ENCODE measurements around the gene SLCO6A1. TPM values are rescaled to one million over a fixed set of nuclear protein-coding genes. Genes with fewer than 3 reads are reported as not detected.
"Not testable (repeated sequence)": the region's sequence is repeated elsewhere in the genome, so short reads cannot be mapped to it uniquely, and the experiment has no call there.

The SLCO6A1 gene, protein sequence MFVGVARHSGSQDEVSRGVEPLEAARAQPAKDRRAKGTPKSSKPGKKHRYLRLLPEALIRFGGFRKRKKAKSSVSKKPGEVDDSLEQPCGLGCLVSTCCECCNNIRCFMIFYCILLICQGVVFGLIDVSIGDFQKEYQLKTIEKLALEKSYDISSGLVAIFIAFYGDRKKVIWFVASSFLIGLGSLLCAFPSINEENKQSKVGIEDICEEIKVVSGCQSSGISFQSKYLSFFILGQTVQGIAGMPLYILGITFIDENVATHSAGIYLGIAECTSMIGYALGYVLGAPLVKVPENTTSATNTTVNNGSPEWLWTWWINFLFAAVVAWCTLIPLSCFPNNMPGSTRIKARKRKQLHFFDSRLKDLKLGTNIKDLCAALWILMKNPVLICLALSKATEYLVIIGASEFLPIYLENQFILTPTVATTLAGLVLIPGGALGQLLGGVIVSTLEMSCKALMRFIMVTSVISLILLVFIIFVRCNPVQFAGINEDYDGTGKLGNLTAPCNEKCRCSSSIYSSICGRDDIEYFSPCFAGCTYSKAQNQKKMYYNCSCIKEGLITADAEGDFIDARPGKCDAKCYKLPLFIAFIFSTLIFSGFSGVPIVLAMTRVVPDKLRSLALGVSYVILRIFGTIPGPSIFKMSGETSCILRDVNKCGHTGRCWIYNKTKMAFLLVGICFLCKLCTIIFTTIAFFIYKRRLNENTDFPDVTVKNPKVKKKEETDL
- polyA plus RNA-seq (2013, experiment 1 of 2; ENCODE audit: insufficient read length) = not detected
- polyA plus RNA-seq (2013, experiment 2 of 2; ENCODE audit: insufficient read length) = not detected

DNA sequence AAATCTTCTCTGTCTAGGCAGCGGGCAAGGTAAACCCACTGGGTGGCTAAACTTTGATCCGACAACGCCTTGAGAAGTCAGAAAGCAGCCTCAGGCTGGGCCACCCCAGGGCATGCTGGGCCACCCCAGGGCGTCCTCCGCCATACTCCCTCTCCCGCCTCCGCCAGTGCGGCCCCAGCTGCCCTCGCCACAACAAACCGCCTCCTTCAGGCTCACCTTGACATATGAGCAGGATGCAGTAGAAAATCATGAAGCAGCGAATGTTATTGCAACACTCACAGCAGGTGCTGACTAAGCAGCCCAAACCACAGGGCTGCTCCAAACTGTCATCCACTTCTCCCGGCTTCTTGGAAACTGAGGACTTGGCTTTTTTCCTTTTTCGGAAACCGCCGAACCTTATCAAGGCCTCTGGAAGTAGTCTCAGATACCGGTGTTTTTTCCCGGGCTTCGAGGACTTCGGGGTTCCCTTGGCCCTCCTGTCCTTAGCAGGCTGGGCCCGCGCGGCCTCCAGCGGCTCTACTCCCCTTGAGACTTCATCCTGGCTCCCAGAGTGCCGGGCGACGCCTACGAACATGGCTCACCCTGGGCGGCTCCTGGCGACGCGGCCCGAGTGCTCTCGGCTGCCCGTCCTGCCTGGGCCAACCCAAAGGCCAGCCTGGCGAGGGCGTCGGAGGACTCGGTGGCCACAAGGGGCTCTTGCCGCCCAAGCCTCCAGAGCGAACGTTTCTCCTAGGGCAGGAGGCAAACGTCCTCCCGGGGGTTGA is at the start of gene SLCO6A1:
TSS of gene SLCO6A1 (minus strand) at position 731 of the 764 bp plus-strand sequence. CDS start at position 574, 157 bp downstream.
- DNase-seq = no peak

DNA sequence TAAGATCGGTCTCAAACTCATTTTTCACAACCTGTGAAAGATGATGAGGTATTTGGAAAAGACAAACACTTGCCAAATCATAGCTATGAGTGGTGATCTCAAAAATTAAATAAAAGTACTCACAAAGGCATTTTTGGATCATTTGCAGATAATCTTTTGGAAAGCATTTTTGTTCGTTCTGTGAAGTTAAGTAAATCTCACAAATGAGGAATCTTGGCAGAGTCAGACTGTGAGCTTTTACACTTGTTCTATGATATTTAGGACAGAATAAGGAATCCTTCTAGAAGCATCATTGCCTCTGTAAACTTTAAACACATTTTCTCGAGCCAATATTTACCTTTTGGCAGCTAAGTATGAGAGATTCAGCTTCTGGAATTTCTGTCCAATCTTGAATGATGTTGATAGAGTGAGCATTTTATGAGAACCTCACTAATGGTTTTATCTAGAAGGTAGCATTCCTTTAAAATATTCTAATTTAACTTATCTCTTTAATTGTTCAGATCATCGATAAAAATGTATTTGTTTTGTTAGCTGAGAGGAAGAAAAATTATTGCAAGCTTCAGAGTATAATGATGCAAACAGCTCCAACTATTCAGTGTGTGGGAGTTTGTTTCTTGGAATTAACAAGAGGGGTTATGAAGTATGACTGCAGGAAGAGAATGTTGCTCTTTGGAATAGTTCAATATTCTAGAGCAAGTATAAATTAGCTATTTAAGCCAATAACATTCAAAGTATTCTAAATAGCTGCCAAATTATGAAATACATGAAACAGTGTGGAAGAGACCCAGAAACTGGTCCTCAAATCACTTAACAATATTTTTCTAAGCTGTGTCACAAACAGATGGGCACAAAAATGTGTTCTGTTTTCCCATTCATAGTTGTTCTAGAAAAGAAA is 48.6 kb upstream of the SLCO6A1 start:
- no peak for DNase-seq

DNA sequence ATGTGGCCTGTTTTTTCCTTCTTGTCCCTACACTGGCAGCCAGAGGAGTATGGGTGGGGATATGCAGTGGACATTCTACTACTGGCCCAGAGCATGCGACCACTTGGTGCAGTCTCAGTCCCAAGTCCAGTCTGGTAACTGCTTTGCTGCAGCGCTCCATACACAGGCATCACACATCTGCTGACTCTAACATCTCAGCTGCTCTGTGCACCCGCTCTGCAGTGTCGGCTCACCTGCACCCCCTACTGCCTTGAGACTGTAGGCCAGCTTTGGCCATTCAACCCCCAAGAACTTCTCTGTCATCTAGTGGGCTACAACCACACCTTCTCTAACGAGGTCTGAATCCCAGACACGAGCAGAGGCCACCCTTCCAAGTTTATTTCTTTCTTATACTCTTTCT is 46.4 kb upstream of the SLCO6A1 start:
- DNase-seq = no peak

DNA sequence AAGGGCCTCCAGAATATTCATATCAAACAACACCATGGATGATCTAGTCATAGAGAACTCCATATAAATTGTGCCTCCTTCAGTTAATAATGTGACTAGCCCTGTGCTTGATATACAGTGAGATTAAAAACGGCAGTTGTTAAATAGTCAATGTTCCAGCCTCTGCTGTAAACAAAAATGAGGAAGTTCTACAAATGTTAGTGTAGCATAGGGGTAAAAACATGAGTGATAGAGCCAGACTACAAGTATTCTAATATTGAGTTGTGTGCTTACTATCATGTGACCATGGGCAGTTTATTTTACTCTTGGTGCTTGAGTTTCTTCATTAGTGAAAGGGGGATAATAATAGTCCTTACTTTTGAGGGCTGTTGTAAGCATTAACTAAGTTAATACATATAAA is 43.3 kb upstream of the SLCO6A1 start:
- no peak for DNase-seq

DNA sequence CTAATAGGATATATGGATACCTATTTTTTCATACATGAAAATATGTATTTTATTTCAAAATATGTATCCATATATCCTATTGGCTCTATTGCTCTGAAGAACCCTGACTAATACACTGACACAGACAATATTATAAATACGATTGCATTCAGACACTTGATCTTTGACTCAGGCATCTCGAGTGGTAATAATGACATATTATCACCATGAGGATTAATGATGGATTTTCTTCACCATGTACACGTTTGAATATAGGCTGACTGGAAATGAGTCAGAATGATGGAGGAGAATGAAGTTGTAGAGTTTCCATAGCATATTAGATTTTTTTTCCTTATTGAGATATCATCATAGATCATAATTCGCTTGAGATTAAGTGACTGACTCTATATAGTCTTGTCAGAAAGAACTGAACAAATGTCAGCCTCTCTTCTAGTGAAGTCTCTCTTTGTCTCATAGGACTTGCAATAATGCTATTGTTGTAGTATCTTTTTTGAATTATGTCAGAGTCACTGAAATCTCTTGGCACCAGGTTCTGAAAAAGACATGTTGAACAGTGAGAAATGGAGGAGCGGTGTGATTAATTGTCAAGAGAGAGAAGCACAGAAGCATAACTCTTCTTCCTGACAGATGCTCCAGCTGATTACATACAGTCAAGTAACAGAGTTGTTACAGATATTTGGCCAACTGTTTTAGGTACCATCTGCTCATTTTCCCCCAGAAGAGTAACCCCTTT is 41.4 kb upstream of the SLCO6A1 start:
- no peak for DNase-seq

DNA sequence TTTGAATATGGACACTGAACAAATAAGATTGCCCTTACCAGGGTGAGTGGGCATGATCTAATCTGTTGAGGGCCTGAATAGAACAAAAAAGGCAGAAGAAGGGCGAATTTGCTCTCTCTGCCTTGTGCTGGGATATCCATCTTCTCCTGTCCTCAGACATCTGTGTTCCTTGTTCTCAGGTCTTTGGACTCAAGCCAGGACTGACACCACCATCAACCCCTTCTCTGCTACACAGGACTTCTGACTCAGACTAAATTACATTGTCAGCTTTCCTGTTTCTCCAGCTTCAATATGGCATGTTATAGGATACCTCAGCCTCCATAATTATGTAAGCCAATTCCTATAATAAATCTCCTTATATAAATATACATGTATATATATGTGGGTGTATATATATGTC is 40.8 kb upstream of the SLCO6A1 start:
- peak; percentile 5 for DNase-seq

DNA sequence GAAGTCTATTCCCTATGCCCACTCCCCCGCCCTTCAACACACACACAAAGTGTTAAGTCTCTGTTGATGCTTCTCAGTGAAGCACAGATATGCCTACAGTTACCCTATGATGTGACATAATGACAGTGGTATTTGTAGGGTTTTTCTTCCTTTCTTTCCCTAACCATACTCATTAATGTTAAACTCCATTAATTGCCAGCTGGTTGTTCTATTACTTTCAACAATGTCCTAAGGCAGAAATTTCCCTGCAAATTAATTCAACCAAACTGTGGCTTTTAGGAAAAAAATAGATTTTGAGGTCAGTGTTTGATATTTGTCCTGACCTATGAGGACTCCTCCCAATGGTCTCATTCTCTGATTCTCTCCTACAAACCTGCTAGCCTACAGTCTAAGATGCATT is 38.2 kb upstream of the SLCO6A1 start:
- no peak for DNase-seq

DNA sequence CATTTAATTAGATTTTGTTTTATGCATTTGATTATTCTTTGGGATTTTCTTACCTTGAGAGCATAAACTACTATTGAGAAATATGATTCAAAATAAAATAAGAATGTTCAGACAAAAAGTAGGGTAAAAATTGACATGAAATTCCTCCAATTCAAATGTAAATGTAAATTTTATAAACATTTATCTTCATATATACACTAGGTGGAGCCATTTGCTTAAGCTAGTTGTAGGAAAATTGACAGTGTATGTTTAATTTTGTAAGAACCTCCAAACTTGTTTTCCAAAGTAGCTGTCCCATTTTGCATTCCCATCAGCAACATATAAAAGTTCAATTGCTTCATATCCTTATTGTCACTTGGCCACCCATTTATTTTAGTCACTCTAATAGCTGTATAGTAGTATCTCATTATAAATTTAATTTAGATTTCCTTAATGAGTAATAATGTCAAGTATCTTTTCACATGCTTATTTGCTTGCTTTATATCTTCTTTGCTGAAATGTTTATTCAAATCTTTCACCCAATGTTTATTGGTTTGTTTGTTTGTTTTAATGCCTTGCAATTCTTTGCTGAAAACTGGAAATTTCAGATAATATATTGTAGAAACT is 37.6 kb upstream of the SLCO6A1 start:
- peak; percentile 15 for DNase-seq

DNA sequence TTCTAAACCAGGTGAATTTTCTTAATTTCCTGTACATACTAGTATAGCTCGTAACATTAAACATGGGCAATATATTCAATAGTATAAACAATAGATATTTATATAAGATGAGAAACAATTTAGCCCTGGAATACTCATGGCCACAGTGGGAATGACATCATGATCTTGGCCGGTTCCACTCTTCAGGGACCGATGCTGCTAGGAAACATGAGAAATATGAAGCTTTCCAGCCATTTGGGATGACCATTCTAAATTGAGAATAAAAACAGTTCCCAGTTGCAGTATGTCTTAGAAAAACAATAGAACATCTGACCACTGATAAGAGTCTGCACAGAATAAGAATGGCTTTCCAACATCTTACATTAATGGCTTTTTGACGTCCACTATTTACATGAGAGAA is 33.3 kb upstream of the SLCO6A1 start:
- DNase-seq = peak; percentile 58

DNA sequence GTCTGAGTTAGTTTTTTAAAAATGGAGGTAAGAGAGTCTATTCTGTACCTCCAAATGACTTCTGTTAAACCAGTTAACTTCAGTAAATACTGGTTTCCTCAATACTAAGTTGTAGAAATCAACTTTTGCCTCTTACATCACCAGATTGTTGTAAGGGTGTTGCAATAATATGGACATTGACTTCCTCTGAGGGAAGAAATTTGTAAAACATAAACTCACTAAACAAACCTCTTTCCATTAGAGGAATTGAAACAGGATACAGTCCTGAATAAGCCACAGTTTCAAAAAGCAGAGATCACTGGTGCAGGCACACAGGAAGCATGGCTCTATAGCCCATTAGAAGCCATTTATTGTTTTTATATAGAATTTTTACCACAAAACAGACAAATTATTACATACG is 32.7 kb upstream of the SLCO6A1 start:
- DNase-seq = no peak

DNA sequence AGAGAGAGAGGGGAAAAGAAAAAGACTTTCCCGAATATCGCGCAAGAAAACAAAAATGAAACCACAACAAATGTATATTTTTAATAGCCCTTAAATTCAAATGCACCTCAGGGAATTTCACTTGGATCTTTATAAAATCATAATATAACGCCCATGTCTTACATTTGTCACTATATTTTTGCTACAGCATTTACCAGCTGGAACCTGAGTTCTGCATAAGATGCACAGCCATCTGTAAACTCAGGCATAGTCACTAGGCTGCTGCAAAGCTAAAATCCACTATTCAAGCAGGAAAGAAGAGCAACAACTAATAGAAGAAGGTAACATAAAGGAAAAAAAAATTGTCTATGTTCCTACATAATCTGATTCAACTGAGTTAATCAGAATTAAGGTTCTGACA is 30.6 kb upstream of the SLCO6A1 start:
- DNase-seq = no peak

DNA sequence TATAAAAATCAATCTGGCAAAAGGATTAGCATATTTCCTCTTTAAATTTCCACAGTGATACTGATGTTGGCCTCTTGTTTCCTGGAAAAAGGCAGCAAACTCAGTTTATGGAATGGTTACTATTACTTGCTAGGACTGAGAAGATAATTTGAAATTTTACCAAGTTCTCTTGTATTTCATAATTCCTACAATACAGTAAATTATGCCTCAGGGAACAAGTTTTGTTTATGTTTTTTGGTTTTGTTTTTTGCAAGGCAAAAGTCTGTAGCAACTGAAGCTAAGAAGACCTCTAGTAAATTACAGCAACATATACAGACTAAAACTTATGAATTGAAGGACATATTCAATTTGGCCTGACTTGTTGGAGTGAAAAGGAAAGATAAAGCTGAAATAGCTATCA is 30.2 kb upstream of the SLCO6A1 start:
- DNase-seq = no peak

DNA sequence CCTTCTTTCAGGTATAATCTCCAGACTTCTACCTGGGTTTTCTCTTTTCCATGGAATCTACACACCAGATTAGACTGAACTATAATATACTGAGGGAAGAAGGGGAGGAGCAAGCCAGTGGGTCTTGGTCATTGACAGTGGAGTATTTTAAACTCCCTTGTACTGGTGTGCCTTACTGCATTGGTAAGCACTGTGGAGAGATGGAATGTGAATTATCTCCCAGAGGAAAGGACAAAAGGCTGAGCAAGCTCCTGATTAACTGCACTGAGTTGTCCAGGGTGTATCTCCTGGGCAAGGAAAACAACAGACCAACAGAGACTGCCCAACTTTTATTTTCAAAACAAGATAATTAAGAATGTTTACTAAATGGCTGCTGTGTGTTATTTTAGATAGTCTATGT is 29.8 kb upstream of the SLCO6A1 start:
- DNase-seq = no peak

DNA sequence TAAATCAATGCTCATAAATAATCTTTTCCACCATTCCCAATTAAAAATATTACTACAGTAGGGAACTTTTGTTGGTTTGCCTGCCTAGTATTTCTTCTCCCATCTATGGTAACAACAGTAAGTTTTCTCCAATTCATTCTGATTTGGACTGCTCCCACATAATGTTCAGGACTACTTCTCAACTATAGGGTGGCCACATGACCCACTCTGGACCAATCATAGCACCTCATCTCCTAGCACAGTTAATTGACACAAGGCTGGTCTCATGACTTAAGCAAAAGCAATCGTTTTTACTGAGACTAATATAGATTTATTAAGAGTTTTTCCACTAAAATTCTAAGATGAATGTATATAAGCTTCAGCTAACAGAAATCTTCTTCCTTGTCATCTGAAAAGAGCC is 28.7 kb upstream of the SLCO6A1 start:
- no peak for DNase-seq

DNA sequence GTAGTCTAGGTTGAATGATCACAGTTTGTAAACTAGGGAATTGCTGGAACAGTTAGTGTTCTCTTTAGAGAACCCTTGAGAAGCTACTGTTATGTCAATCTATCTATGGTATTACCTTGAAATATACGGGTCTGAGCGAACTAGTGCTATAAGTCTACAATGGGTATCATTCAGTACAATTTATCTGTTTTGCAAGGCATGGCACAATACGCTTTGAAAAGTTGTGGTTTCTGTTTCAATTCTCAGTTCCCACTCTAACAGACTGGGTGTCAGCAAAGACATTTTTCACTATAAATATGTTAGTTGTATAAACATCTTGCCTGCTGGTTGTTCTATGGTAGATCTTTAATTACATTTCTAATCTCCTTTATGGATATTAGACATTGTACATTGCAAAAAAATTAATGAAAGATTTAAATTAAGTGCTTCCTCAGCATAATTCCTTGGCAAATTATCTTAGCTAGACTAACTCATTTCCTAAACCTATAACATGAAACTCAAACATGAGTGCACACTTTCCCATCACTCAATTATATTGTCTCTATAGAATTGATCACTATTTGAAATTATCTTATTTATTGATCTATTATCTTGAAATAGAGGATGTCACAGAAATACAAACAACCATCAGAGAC is 24.9 kb upstream of the SLCO6A1 start:
- no peak for DNase-seq

DNA sequence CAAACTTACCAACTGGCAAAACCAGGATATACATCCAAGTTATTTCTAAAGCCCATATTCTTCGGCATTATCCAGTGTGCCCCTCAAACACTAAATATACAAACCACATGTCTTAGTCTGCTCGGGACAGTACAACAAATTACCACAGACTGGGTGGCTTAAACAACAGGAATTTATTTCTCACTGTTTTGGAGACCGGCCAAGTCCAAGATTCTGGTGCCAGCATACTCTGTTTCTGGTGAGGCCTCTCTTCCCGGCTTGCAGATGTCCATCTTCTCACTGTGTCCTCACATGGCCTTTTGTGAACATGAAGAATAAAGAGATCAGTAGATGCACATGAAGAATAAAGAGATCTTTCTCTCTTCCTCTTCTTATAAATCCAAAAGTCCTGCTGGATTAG is 12.9 kb upstream of the SLCO6A1 start:
- peak; percentile 27 for DNase-seq

DNA sequence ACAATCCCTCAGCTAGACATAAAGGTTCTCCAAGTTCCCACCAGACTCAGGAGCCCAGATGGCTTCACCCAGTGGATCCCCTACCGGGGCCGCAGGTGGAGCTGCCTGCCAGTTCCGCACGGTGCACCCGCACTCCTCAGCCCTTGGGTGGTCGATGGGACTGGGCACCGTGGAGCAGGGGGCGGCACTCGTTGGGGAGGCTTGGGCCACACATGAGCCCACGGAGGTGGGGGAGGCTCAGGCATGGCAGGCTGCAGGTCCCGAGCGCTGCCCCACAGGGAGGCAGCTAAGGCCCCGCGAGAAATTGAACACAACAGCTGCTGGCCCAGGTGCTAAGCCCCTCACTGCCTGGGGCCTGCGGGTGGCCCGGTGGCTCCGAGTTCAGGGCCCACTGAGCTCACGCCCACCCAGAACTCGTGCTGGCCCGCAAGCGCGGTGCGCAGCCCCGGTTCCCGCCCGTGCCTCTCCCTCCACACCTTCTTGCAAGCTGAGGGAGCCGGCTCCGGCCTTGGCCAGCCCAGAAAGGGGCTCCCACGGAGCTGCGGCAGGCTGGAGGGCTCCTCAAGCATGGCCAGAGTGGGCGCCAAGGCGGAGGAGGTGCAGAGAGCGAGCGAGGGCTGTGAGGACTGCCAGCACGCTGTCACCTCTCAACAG is 7.4 kb downstream of the SLCO6A1 start:
- DNase-seq = not testable (repeated sequence)

DNA sequence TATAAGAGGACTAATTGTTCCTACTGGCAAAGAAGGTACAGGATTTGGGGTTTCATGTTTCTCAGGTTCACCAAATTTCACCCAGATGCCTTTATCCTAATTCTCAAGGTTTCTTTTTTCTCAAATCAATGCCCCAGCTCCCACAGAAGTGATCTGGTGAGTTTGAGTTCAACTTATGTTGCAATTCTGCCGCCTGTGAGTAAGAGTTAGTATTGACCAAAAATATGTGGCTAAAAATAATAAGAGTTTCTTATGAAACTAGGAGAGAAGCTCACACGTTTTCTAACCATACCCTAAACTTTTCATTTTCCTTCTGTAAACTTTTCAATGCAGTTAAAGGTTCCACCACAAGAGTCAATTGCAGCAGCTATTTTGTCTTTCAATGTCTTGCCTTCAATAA is 15.1 kb downstream of the SLCO6A1 start:
- no peak for DNase-seq

DNA sequence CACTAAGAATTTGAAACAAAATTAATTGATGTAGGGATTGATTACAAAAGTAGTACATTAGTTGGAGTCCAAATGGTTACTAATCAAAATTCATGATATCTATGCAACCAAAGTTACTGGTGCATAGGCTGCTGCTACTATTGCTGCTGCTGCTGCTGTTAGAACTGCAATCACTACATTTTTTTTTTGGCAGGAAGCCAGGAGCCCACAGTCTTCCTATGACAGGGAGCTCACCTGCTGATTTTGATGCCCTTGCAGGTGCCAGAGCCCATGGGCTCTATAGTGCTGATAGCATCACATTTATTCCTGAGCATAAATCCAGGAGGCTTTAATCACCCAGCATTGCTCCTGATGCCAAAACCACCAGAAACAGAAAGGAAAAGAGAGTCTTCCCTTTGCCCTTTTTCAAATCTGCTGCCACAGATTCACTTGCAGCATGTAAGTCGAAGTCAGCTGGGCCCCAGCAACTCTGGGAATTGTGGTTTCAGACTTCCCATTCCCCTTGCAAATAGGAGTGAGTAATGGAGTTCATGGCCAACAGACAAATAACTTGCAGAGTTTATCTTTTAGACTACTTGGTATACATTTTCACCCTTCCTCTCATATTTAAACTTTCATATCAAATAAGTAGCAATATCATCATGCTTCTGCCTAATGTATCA is 17.6 kb downstream of the SLCO6A1 start:
- no peak for DNase-seq
